ENCODE results near the gene SYTL4. TPM values are rescaled to one million over a fixed set of nuclear protein-coding genes. Genes with fewer than 3 reads are reported as not detected.
A peak's percentile ranks its signal among the peaks of the same experiment; 100 is the strongest.

Gene SYTL4
- total and polyA plus RNA-seq, 4 donors: 5.2 to 26.2 (median 10.2) TPM

- TF ChIP-seq, protein P1, sequence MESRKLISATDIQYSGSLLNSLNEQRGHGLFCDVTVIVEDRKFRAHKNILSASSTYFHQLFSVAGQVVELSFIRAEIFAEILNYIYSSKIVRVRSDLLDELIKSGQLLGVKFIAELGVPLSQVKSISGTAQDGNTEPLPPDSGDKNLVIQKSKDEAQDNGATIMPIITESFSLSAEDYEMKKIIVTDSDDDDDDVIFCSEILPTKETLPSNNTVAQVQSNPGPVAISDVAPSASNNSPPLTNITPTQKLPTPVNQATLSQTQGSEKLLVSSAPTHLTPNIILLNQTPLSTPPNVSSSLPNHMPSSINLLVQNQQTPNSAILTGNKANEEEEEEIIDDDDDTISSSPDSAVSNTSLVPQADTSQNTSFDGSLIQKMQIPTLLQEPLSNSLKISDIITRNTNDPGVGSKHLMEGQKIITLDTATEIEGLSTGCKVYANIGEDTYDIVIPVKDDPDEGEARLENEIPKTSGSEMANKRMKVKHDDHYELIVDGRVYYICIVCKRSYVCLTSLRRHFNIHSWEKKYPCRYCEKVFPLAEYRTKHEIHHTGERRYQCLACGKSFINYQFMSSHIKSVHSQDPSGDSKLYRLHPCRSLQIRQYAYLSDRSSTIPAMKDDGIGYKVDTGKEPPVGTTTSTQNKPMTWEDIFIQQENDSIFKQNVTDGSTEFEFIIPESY (IDR thresholded peaks at IDR 0.05): no peak
- TF ChIP-seq JUND (IDR thresholded peaks at IDR 0.05): no peak
- TF ChIP-seq, protein P2, sequence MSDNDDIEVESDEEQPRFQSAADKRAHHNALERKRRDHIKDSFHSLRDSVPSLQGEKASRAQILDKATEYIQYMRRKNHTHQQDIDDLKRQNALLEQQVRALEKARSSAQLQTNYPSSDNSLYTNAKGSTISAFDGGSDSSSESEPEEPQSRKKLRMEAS (IDR thresholded peaks at IDR 0.05): no peak
- TF ChIP-seq YY1 (IDR thresholded peaks at IDR 0.05): no peak
- peak; percentile 71 for TF ChIP-seq NR2F2 (IDR thresholded peaks at IDR 0.05)
- no peak for TF ChIP-seq RXRA (IDR thresholded peaks at IDR 0.05)
Observed at GRCh38 chrX:100647095-100647494, 84.8 kb downstream of the SYTL4 start (continued).

GRCh38 chrX:100645106-100645505 lies 86.8 kb downstream of the SYTL4 start:
- peaks cover 7 to 32% (median 23%) of the 10 kb centered on the region in 4 donors for H3K4me1 ChIP-seq (ENCODE audit: control insufficient read depth in 4 of 4, insufficient read depth in 4 of 4, low read length in 3 of 4)

More at GRCh38 chrX:100645106-100645505, 86.8 kb downstream of the SYTL4 start:
- H3K27me3 ChIP-seq (ENCODE audit: control insufficient read depth in 4 of 4, insufficient read depth in 4 of 4, low read length in 3 of 4): peaks cover 0 to 7% (median 0%) of the 10 kb centered on the region in 4 donors
- no peak overlapping the region for H3K27ac ChIP-seq (ENCODE audit: low read depth in 1 of 2, low read length in 2 of 2)
- 85% methylated on average over 4 of the region's 4 CpGs for WGBS
- TF ChIP-seq, protein P3, sequence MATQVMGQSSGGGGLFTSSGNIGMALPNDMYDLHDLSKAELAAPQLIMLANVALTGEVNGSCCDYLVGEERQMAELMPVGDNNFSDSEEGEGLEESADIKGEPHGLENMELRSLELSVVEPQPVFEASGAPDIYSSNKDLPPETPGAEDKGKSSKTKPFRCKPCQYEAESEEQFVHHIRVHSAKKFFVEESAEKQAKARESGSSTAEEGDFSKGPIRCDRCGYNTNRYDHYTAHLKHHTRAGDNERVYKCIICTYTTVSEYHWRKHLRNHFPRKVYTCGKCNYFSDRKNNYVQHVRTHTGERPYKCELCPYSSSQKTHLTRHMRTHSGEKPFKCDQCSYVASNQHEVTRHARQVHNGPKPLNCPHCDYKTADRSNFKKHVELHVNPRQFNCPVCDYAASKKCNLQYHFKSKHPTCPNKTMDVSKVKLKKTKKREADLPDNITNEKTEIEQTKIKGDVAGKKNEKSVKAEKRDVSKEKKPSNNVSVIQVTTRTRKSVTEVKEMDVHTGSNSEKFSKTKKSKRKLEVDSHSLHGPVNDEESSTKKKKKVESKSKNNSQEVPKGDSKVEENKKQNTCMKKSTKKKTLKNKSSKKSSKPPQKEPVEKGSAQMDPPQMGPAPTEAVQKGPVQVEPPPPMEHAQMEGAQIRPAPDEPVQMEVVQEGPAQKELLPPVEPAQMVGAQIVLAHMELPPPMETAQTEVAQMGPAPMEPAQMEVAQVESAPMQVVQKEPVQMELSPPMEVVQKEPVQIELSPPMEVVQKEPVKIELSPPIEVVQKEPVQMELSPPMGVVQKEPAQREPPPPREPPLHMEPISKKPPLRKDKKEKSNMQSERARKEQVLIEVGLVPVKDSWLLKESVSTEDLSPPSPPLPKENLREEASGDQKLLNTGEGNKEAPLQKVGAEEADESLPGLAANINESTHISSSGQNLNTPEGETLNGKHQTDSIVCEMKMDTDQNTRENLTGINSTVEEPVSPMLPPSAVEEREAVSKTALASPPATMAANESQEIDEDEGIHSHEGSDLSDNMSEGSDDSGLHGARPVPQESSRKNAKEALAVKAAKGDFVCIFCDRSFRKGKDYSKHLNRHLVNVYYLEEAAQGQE (IDR thresholded peaks at IDR 0.05): no peak
- TF ChIP-seq TAF1 (conservative IDR thresholded peaks at IDR 0.05): no peak
- no peak for TF ChIP-seq NR2F2 (IDR thresholded peaks at IDR 0.05)
- TF ChIP-seq FOXA1 (IDR thresholded peaks at IDR 0.05): no peak
- no peak for TF ChIP-seq SP1 (IDR thresholded peaks at IDR 0.05)
- no peak for TF ChIP-seq FOXA2 (IDR thresholded peaks at IDR 0.05)
- TF ChIP-seq HNF4A (conservative IDR thresholded peaks at IDR 0.05): no peak
- TF ChIP-seq YY1 (IDR thresholded peaks at IDR 0.05): no peak
- TF ChIP-seq, protein P4, sequence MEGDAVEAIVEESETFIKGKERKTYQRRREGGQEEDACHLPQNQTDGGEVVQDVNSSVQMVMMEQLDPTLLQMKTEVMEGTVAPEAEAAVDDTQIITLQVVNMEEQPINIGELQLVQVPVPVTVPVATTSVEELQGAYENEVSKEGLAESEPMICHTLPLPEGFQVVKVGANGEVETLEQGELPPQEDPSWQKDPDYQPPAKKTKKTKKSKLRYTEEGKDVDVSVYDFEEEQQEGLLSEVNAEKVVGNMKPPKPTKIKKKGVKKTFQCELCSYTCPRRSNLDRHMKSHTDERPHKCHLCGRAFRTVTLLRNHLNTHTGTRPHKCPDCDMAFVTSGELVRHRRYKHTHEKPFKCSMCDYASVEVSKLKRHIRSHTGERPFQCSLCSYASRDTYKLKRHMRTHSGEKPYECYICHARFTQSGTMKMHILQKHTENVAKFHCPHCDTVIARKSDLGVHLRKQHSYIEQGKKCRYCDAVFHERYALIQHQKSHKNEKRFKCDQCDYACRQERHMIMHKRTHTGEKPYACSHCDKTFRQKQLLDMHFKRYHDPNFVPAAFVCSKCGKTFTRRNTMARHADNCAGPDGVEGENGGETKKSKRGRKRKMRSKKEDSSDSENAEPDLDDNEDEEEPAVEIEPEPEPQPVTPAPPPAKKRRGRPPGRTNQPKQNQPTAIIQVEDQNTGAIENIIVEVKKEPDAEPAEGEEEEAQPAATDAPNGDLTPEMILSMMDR (IDR thresholded peaks at IDR 0.05; ENCODE audit: low read depth, low read length, missing input control): no peak
- no peak for TF ChIP-seq EGR1 (IDR thresholded peaks at IDR 0.05; ENCODE audit: low read depth in 2 of 2)
- no peak for TF ChIP-seq RAD21 (IDR thresholded peaks at IDR 0.05)
- TF ChIP-seq GABPA (IDR thresholded peaks at IDR 0.05 in 1 of 2, conservative IDR thresholded peaks at IDR 0.05 in 1 of 2): no peak
- TF ChIP-seq, protein P1 (IDR thresholded peaks at IDR 0.05): no peak
- TF ChIP-seq HNF4G (IDR thresholded peaks at IDR 0.05): no peak
- TF ChIP-seq JUND (IDR thresholded peaks at IDR 0.05): no peak
- no peak overlapping the region for H3K4me3 ChIP-seq (ENCODE audit: low read depth in 1 of 3, low read length in 3 of 3)
- H3K9ac ChIP-seq (ENCODE audit: low read depth in 1 of 2, low read length in 2 of 2): no peak overlapping the region
- no peaks in the 10 kb centered on the region for H3K36me3 ChIP-seq (ENCODE audit: control insufficient read depth in 4 of 4, insufficient read depth in 3 of 4, low read depth in 1 of 4, low read length in 3 of 4)
- H3K9me3 ChIP-seq (ENCODE audit: control insufficient read depth in 4 of 4, low read length in 3 of 4): no peaks in the 10 kb centered on the region
- no peak for DNase-seq (ENCODE audit: low spot score)
